Keratinocyte (primary cell): ENCODE data around the gene PCCA.

Source experiments
- CTCF ChIP-seq, 3 experiments: IDR thresholded peaks in 1 of 3; conservative IDR thresholded peaks in 1 of 3; optimal IDR thresholded peaks in 1 of 3; 2 replicates in 2 of 3; 3 replicates in 1 of 3; pipeline versions ENCODE3 to v1.5.1; 2011; ENCODE audit warnings: low read length in 3 of 3, mild to moderate bottlenecking in 3 of 3, moderate library complexity in 2 of 3, control low read depth in 1 of 3, inconsistent platforms in 1 of 3; ENCODE audit not compliant: insufficient read depth in 2 of 3; ENCODE audit errors: extremely low read depth in 1 of 3
- EZH2 ChIP-seq: IDR thresholded peaks from one replicate; pipeline ENCODE4 v1.6.1; 2012; ENCODE audit warnings: inconsistent platforms, mild to moderate bottlenecking, low read length, moderate library complexity

- TF ChIP-seq CTCF (optimal IDR thresholded peaks at IDR 0.05 in 1 of 3, IDR thresholded peaks at IDR 0.05 in 1 of 3, conservative IDR thresholded peaks at IDR 0.05 in 1 of 3; ENCODE audit: extremely low read depth in 1 of 3, insufficient read depth in 2 of 3, low read length in 3 of 3), result no peak
- TF ChIP-seq EZH2, result no peak
These were observed 108.9 kb downstream of the PCCA start for GRCh38 chr13:100197591-100198365.
